Panc1 (cell line): ENCODE results near the gene ADGRG2.

ENCODE experiments used
- POLR2AphosphoS5 ChIP-seq: IDR thresholded peaks from 2 replicates; pipeline ENCODE4 v1.6.1; 2012; ENCODE audit warnings: mild to moderate bottlenecking, low read depth, low read length, moderate library complexity
- TCF7L2 ChIP-seq: IDR thresholded peaks from 2 replicates; pipeline ENCODE4 v1.6.1; 2011; ENCODE audit warnings: mild to moderate bottlenecking, low read depth, low read length, inconsistent platforms
- TF ChIP-seq, protein P1 (sequence below): fragments of 450-650 bp; IDR thresholded peaks from 2 replicates; pipeline ENCODE4 v1.5.1; 2017; ENCODE audit warnings: mild to moderate bottlenecking
- TF ChIP-seq, protein P2 (sequence below), 2 experiments: IDR thresholded peaks; 2 replicates each; pipeline ENCODE4 v1.6.1; 2011 to 2012; ENCODE audit warnings: low read depth in 2 of 2, control low read depth in 1 of 2, low read length in 1 of 2, mild to moderate bottlenecking in 1 of 2, moderate library complexity in 1 of 2; ENCODE audit not compliant: insufficient read depth in 1 of 2

DNA sequence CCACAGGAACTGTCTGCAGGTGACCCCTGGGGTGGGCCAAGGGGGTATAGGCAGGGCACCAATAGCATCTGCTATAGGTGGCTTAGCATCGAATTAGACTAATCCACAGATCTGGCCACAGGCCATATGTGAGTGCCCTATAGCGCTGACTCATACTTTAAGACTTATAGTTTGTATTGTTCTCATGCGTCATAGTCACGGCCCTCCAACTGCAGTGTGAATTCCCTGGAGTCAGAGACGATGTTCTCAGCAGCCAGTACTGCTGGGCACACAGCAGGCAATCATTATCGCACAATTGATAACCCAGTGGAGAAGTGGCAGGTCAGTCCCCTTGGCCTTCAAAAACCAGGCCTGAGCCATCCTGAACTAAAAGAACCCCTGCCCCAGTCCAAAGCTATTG, 58.1 kb downstream of the ADGRG2 start:
- TF ChIP-seq, protein P1, sequence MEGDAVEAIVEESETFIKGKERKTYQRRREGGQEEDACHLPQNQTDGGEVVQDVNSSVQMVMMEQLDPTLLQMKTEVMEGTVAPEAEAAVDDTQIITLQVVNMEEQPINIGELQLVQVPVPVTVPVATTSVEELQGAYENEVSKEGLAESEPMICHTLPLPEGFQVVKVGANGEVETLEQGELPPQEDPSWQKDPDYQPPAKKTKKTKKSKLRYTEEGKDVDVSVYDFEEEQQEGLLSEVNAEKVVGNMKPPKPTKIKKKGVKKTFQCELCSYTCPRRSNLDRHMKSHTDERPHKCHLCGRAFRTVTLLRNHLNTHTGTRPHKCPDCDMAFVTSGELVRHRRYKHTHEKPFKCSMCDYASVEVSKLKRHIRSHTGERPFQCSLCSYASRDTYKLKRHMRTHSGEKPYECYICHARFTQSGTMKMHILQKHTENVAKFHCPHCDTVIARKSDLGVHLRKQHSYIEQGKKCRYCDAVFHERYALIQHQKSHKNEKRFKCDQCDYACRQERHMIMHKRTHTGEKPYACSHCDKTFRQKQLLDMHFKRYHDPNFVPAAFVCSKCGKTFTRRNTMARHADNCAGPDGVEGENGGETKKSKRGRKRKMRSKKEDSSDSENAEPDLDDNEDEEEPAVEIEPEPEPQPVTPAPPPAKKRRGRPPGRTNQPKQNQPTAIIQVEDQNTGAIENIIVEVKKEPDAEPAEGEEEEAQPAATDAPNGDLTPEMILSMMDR: no peak
- TF ChIP-seq POLR2AphosphoS5: no peak
- TF ChIP-seq TCF7L2: no peak
- TF ChIP-seq, protein P2, sequence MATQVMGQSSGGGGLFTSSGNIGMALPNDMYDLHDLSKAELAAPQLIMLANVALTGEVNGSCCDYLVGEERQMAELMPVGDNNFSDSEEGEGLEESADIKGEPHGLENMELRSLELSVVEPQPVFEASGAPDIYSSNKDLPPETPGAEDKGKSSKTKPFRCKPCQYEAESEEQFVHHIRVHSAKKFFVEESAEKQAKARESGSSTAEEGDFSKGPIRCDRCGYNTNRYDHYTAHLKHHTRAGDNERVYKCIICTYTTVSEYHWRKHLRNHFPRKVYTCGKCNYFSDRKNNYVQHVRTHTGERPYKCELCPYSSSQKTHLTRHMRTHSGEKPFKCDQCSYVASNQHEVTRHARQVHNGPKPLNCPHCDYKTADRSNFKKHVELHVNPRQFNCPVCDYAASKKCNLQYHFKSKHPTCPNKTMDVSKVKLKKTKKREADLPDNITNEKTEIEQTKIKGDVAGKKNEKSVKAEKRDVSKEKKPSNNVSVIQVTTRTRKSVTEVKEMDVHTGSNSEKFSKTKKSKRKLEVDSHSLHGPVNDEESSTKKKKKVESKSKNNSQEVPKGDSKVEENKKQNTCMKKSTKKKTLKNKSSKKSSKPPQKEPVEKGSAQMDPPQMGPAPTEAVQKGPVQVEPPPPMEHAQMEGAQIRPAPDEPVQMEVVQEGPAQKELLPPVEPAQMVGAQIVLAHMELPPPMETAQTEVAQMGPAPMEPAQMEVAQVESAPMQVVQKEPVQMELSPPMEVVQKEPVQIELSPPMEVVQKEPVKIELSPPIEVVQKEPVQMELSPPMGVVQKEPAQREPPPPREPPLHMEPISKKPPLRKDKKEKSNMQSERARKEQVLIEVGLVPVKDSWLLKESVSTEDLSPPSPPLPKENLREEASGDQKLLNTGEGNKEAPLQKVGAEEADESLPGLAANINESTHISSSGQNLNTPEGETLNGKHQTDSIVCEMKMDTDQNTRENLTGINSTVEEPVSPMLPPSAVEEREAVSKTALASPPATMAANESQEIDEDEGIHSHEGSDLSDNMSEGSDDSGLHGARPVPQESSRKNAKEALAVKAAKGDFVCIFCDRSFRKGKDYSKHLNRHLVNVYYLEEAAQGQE (IDR thresholded peaks at IDR 0.05; ENCODE audit: insufficient read depth in 1 of 2, low read depth in 2 of 2, low read length in 1 of 2): no peak
